Psoas muscle (tissue), 8 donors: ENCODE results near the gene SLC35F3. TPM values are rescaled to one million over a fixed set of nuclear protein-coding genes. Genes with fewer than 3 reads are reported as not detected.
"Not testable (repeated sequence)": the region's sequence is repeated elsewhere in the genome, so short reads cannot be mapped to it uniquely, and the experiment has no call there.

Experiments used
- ATAC-seq, 4 donors: fragments of 200-7000 bp; cut with Tn5 transposase; one replicate each; pipeline ENCODE4 v1.9.1; 2020; ENCODE audit warnings: moderate library complexity in 3 of 4, mild to moderate bottlenecking in 2 of 4
- DNase-seq, 2 donors: peaks; one replicate each; pipeline ENCODE4 v3.0.0-alpha.2; 2020
- H3K27ac ChIP-seq: fragments of 200-600 bp; one replicate; pipeline ENCODE4 v1.8.0; 2022
- H3K27me3 ChIP-seq, 3 donors: fragments of 200-600 bp in 1 of 3; one replicate each; pipeline versions ENCODE4 v1.6.1 to v1.8.0; 2013 to 2022; ENCODE audit warnings: low read length in 2 of 3, mild to moderate bottlenecking in 2 of 3, moderate library complexity in 1 of 3; ENCODE audit not compliant: insufficient read depth in 3 of 3
- H3K36me3 ChIP-seq, 2 donors: fragments of 200-600 bp in 1 of 2; one replicate each; pipeline versions ENCODE4 v1.6.1 to v1.8.0; 2013 to 2022; ENCODE audit warnings: low read depth in 1 of 2, mild to moderate bottlenecking in 1 of 2, moderate library complexity in 1 of 2; ENCODE audit not compliant: insufficient read depth in 1 of 2
- H3K4me1 ChIP-seq: fragments of 200-600 bp; one replicate; pipeline ENCODE4 v1.8.0; 2022
- H3K4me3 ChIP-seq: fragments of 200-600 bp; one replicate; pipeline ENCODE4 v1.8.0; 2022; ENCODE audit warnings: mild to moderate bottlenecking
- H3K9me3 ChIP-seq: fragments of 200-600 bp; one replicate; pipeline ENCODE4 v1.8.0; 2022
- WGBS, 3 donors: extraction: QIAGEN DNeasy Blood & Tissue Kit; methylation state at CpG; one replicate each; pipeline versions ENCODE4 v1.1.6 to v1.1.7; 2013; 5-methylcytosine and 5-hydroxymethylcytosine counted together
- intact Hi-C, 2 donors: fragments of 100-400 bp; cut with DNase I; formaldehyde crosslinking; loops; one replicate each; pipeline versions ENCODE4 v1.11.0 to v1.14.2; 2022
- polyA plus RNA-seq, 3 donors: library from polyadenylated mRNA; stranded (reverse); fragments of 200-250 nt; gene quantifications; one replicate each; pipeline ENCODE4 v1.2.3, GENCODE V29; 2013
- total RNA-seq, 4 donors: library from RNA; stranded (reverse); fragmentation: NEBNext Ultra II Directional in 2 of 4; extraction: Animal tissue kit (Norgen Biotek cat#: 25700) in 2 of 4; gene quantifications; one replicate each; pipeline versions ENCODE4 v1.2.1 to v1.2.4, GENCODE V29; 2021 to 2023
- TF ChIP-seq, protein P1 (sequence below): fragments of 200-600 bp; IDR thresholded peaks from one replicate; pipeline ENCODE4 v1.8.0; 2022; ENCODE audit warnings: antibody characterized with exemption
- donor health status: healthy with polysubstance abuse.
- donor health status: DM: no; HTN: no; CAD: no; lungs with moderate emphysema.
- donor health status: Bipolar disorder and iron deficiency.
- donor health status: healthy.
- donor health status: DM: yes; HTN: yes; CAD: no.
- donor health status: DM: no; HTN: no; CAD: no.
- donor health status: DM: no; HTN: no; CAD: no.
- donor health status: DM: yes; HTN: yes; CAD: no.

SLC35F3 gene
- total and polyA plus RNA-seq, 7 donors = 0.01 to 0.16 (median 0.10) TPM; not detected in 3

DNA sequence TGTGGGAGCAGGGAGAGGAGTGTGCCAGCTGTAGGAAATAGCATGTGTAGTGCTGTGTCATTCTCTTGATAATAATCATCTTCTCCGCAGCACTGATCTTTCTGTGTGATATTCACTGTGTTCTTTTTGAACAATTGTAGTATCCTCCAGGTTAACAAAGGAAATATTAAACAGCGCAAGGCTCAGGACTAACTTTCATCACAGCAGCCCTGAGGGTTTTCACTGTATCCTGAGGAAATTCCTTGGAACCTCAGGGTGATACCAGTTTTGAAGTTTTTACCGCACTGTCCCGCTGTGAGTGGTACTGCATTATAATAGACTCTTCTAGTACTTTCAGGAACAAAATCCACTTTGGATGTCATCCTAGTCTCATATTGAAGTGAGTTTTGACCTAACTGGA lies 240.4 kb downstream of the SLC35F3 start:
- no peaks in the 10 kb centered on the region for H3K4me1 ChIP-seq
- TF ChIP-seq, protein P1, sequence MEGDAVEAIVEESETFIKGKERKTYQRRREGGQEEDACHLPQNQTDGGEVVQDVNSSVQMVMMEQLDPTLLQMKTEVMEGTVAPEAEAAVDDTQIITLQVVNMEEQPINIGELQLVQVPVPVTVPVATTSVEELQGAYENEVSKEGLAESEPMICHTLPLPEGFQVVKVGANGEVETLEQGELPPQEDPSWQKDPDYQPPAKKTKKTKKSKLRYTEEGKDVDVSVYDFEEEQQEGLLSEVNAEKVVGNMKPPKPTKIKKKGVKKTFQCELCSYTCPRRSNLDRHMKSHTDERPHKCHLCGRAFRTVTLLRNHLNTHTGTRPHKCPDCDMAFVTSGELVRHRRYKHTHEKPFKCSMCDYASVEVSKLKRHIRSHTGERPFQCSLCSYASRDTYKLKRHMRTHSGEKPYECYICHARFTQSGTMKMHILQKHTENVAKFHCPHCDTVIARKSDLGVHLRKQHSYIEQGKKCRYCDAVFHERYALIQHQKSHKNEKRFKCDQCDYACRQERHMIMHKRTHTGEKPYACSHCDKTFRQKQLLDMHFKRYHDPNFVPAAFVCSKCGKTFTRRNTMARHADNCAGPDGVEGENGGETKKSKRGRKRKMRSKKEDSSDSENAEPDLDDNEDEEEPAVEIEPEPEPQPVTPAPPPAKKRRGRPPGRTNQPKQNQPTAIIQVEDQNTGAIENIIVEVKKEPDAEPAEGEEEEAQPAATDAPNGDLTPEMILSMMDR = no peak
- no peak overlapping the region for H3K4me3 ChIP-seq
- intact Hi-C loops = no loop called here
- no peaks in the 10 kb centered on the region for H3K9me3 ChIP-seq
- peaks cover 0 to 17% (median 0%) of the 10 kb centered on the region in 3 donors for H3K27me3 ChIP-seq
- WGBS, 3 donors = 69 to 88% (median 78%) methylated on average over 4 of the region's 4 CpGs
- DNase-seq (no peak), ATAC-seq (no peak)
- no peaks in the 10 kb centered on the region for H3K36me3 ChIP-seq
- no peak overlapping the region for H3K27ac ChIP-seq

DNA sequence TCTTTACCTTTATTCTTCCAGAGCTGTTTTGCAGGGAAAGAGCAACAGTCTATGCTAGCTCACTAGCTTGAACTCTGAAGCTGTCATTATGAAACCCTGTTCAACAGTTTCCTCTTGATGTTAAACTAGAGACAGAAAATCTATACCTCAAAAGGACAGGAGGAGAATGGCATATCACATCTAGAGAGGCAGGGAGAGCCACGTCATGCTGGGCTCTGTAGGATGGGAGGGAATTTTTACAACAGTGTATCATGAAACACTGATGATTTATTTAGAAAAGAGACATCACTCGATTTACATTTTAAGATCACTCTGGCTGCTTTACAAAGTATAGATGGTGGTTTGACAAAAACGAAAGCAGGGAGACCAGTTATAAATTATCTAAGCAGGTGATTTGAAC lies 243.9 kb downstream of the SLC35F3 start:
- H3K4me1 ChIP-seq = no peaks in the 10 kb centered on the region
- DNase-seq (no peak), ATAC-seq (no peak)
- no peaks in the 10 kb centered on the region for H3K36me3 ChIP-seq
- H3K9me3 ChIP-seq = no peaks in the 10 kb centered on the region
- intact Hi-C loops = no loop called here
- TF ChIP-seq, protein P1 = no peak
- H3K4me3 ChIP-seq = no peak overlapping the region
- 74 to 81% (median 81%) methylated on average over 3 of the region's 3 CpGs for WGBS, 3 donors
- H3K27me3 ChIP-seq = peaks cover 0 to 17% (median 0%) of the 10 kb centered on the region in 3 donors
- H3K27ac ChIP-seq = no peak overlapping the region

DNA sequence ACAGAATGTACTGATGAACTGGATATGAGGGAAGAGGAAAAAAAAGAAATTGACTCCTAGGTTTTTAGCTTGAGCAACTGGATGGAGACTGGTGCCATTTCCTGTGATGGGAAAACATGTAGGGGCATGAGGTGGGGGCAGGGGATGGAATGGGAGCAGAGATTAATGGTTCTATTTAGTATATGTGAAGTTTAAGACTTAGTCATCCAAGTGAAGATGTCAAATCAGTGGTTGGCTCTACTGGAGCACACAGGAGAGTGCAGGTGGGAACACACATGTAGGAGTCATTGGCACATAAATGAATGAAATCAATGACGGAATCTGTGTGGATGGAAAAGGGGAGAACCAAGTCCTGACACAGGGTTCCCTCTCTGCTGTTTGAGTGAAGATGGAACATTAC lies 244.3 kb downstream of the SLC35F3 start:
- no peak for DNase-seq
- peaks cover 0 to 17% (median 0%) of the 10 kb centered on the region in 3 donors for H3K27me3 ChIP-seq
- WGBS, 3 donors = 87 to 100% (median 100%) methylated on average over 1 of the region's 1 CpG
- H3K4me1 ChIP-seq = no peaks in the 10 kb centered on the region
- TF ChIP-seq, protein P1 = no peak
- no peak overlapping the region for H3K27ac ChIP-seq
- ATAC-seq = no peak
- no peaks in the 10 kb centered on the region for H3K9me3 ChIP-seq
- no peaks in the 10 kb centered on the region for H3K36me3 ChIP-seq
- intact Hi-C loops = no loop called here
- no peak overlapping the region for H3K4me3 ChIP-seq

DNA sequence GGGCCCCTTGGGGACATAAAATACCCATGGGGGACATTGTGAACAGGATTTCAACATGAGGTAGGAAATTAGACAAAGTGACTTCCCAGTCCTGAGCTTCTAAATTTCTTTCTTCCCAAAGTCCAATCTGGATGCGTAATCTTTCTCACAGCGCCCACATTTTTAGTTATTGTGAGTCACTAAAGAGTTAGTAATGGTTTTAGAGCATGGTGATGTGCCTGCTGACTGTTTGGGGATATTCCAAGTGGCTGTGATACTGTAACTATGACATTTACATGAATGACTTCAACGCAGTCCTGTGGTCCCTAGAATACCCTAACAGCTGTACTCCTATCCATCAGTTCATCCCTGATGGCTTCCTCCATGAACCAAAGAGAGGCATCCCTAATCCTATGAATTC lies 244.7 kb downstream of the SLC35F3 start:
- WGBS, 3 donors = 53 to 69% (median 58%) methylated on average over 3 of the region's 3 CpGs
- Histone ChIP-seq H3K9me3 (no peaks in the 10 kb centered on the region), H3K36me3 (no peaks in the 10 kb centered on the region), H3K27ac (no peak overlapping the region), H3K27me3 (peaks cover 0 to 17% (median 0%) of the 10 kb centered on the region in 3 donors), H3K4me3 (no peak overlapping the region), H3K4me1 (no peaks in the 10 kb centered on the region)
- DNase-seq (no peak), ATAC-seq (no peak)
- TF ChIP-seq, protein P1 = no peak
- intact Hi-C loops = no loop called here

DNA sequence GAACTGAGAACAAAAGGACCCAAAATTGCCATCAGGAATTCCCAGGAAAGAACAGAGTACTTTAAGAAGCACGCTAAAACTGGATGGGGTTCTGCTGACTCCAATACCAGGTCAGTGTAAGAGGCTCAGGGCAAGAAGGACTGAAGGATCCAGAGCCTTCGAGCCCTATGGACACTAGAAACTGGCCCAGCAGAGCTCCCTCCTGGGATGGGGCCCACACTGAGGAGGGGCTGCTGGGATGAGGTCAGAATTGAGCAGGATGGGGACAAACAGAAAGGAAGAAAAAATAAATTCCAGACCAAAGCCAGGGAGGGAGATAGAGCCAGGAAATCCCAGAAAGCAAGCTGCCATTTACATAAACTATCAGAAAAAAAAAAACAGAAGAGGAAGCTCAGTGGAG lies 246.4 kb downstream of the SLC35F3 start:
- no peak for ATAC-seq
- Histone ChIP-seq H3K27me3 (peaks cover 0 to 13% (median 0%) of the 10 kb centered on the region in 3 donors), H3K4me1 (no peaks in the 10 kb centered on the region), H3K27ac (no peak overlapping the region), H3K4me3 (no peak overlapping the region), H3K9me3 (no peaks in the 10 kb centered on the region), H3K36me3 (no peaks in the 10 kb centered on the region)
- intact Hi-C loops = no loop called here
- 47 to 58% (median 49%) methylated on average over 2 of the region's 2 CpGs for WGBS, 3 donors
- TF ChIP-seq, protein P1 = no peak
- DNase-seq = no peak

DNA sequence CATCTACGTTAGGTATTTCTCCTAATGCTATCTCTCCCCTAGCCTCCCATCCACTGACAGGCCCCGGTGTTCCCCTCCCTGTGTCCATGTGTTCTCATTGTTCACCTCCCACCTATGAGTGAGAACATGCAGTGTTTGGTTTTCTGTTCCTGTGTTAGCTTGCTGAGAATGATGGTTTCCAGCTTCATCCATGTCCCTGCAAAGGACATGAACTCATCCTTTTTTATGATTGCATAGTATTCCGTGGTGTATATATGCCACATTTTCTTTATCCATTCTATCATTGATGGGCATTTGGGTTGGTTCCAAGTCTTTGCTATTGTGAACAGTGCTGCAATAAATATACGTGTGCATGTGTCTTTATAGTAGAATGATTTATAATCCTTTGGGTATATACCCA lies 247.9 kb downstream of the SLC35F3 start:
- ATAC-seq, intact Hi-C loops, H3K4me1 ChIP-seq, H3K4me3 ChIP-seq, DNase-seq, H3K27ac ChIP-seq, H3K36me3 ChIP-seq, H3K9me3 ChIP-seq: not testable (repeated sequence)
- 88 to 92% (median 91%) methylated on average over 4 of the region's 4 CpGs for WGBS, 3 donors
- peaks cover 0 to 13% (median 0%) of the 10 kb centered on the region in 3 donors for H3K27me3 ChIP-seq
